Hepatocyte (in vitro differentiated cells): ENCODE results near the gene HLA-DRB1. TPM values are rescaled to one million over a fixed set of nuclear protein-coding genes. Genes with fewer than 3 reads are reported as not detected.

Source experiments
- DNase-seq: peaks from one replicate; pipeline ENCODE4 v3.0.0-alpha.2; 2016; ENCODE audit warnings: low spot score
- H2AFZ ChIP-seq: fragments of 200-600 bp; sonication (generic); 2 replicates; pipeline ENCODE4 v1.6.0; 2016; ENCODE audit warnings: antibody characterized with exemption, mild to moderate bottlenecking
- H3K27ac ChIP-seq: fragments of 200-600 bp; sonication (generic); 2 replicates; pipeline ENCODE4 v1.5.1; 2016; ENCODE audit warnings: mild to moderate bottlenecking
- H3K27me3 ChIP-seq: fragments of 200-600 bp; sonication (generic); 2 replicates; pipeline ENCODE4 v1.6.1; 2016
- H3K36me3 ChIP-seq: fragments of 200-600 bp; sonication (generic); replicated peaks from 2 replicates; pipeline ENCODE4 v1.5.1; 2016; ENCODE audit warnings: low read depth; ENCODE audit not compliant: insufficient read depth
- H3K4me1 ChIP-seq: fragments of 200-600 bp; sonication (generic); 2 replicates; pipeline ENCODE4 v1.5.1; 2016; ENCODE audit warnings: mild to moderate bottlenecking, moderate library complexity; ENCODE audit not compliant: insufficient read depth
- H3K4me2 ChIP-seq: fragments of 200-600 bp; sonication (generic); 2 replicates; pipeline ENCODE4 v1.6.0; 2016
- H3K4me3 ChIP-seq: fragments of 200-600 bp; sonication (generic); 2 replicates; pipeline ENCODE4 v1.5.1; 2016; ENCODE audit warnings: mild to moderate bottlenecking
- H3K79me2 ChIP-seq: fragments of 200-600 bp; sonication (generic); 2 replicates; pipeline ENCODE4 v1.6.0; 2017; ENCODE audit warnings: mild to moderate bottlenecking
- H3K9me2 ChIP-seq: fragments of 200-600 bp; sonication (generic); replicated peaks from 2 replicates; pipeline ENCODE4 v1.6.0; 2017; ENCODE audit warnings: mild to moderate bottlenecking; ENCODE audit not compliant: insufficient read depth
- H3K9me3 ChIP-seq: fragments of 200-600 bp; sonication (generic); 2 replicates; pipeline ENCODE4 v1.5.1; 2016; ENCODE audit warnings: low read depth, mild to moderate bottlenecking
- H4K20me1 ChIP-seq: fragments of 200-600 bp; sonication (generic); 2 replicates; pipeline ENCODE4 v1.6.0; 2016; ENCODE audit warnings: mild to moderate bottlenecking; ENCODE audit not compliant: insufficient read depth, poor library complexity, severe bottlenecking
- EZH2 ChIP-seq: fragments of 200-600 bp; sonication (generic); IDR thresholded peaks from 2 replicates; pipeline ENCODE4 v1.6.1; 2016; ENCODE audit warnings: antibody characterized with exemption, mild to moderate bottlenecking, borderline replicate concordance
- EZH2phosphoT487 ChIP-seq: fragments of 200-600 bp; sonication (generic); IDR thresholded peaks from one replicate; pipeline ENCODE4 v1.6.1; 2018; ENCODE audit warnings: antibody characterized with exemption, mild to moderate bottlenecking, low read depth, moderate library complexity; ENCODE audit not compliant: unreplicated experiment, severe bottlenecking
- WGBS: methylation state at CpG from one replicate; pipeline ENCODE4 v1.1.6; 2016; ENCODE audit warnings: low lambda C conversion rate; ENCODE audit errors: missing lambda C conversion rate; 5-methylcytosine and 5-hydroxymethylcytosine counted together
- polyA plus RNA-seq: library from polyadenylated mRNA; unstranded; fragments of >200 nt; fragmentation: Nextera tagmentation; extraction: Ambion mirVana; gene quantifications from 2 replicates; pipeline ENCODE4 v1.2.1, GENCODE V29; 2016
- total RNA-seq: library from RNA; depleted of rRNA; stranded (reverse); fragments of >200 nt; gene quantifications from 2 replicates; pipeline ENCODE4 v1.2.3, GENCODE V29; 2014
- TF ChIP-seq, protein P1 (sequence below): fragments of 200-600 bp; sonication (generic); IDR thresholded peaks from 2 replicates; pipeline ENCODE4 v1.5.1; 2016; ENCODE audit warnings: antibody characterized with exemption, mild to moderate bottlenecking; ENCODE audit not compliant: poor library complexity

HLA-DRB1 gene
- total and polyA plus RNA-seq, 2 experiments from 2014 or later = 59.1 to 72.9 TPM

GRCh38 chr6:32610682-32611296 lies 21.1 kb upstream of the HLA-DRB1 start:
- no peak for DNase-seq
- H2AFZ ChIP-seq = no peak overlapping the region
- TF ChIP-seq EZH2phosphoT487 (no peak), EZH2 (no peak)
- TF ChIP-seq, protein P1, sequence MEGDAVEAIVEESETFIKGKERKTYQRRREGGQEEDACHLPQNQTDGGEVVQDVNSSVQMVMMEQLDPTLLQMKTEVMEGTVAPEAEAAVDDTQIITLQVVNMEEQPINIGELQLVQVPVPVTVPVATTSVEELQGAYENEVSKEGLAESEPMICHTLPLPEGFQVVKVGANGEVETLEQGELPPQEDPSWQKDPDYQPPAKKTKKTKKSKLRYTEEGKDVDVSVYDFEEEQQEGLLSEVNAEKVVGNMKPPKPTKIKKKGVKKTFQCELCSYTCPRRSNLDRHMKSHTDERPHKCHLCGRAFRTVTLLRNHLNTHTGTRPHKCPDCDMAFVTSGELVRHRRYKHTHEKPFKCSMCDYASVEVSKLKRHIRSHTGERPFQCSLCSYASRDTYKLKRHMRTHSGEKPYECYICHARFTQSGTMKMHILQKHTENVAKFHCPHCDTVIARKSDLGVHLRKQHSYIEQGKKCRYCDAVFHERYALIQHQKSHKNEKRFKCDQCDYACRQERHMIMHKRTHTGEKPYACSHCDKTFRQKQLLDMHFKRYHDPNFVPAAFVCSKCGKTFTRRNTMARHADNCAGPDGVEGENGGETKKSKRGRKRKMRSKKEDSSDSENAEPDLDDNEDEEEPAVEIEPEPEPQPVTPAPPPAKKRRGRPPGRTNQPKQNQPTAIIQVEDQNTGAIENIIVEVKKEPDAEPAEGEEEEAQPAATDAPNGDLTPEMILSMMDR = no peak
- H3K9me2 ChIP-seq = no peaks in the 10 kb centered on the region
- H3K4me1 ChIP-seq = no peaks in the 10 kb centered on the region
- H3K27ac ChIP-seq = no peak overlapping the region
- WGBS = 92% methylated on average over 3 of the region's 3 CpGs
- no peaks in the 10 kb centered on the region for H3K27me3 ChIP-seq
- no peaks in the 10 kb centered on the region for H3K36me3 ChIP-seq
- no peaks in the 10 kb centered on the region for H3K9me3 ChIP-seq
- no peak overlapping the region for H3K4me2 ChIP-seq
- H3K79me2 ChIP-seq = no peaks in the 10 kb centered on the region
- no peaks in the 10 kb centered on the region for H4K20me1 ChIP-seq
- no peak overlapping the region for H3K4me3 ChIP-seq

DNA sequence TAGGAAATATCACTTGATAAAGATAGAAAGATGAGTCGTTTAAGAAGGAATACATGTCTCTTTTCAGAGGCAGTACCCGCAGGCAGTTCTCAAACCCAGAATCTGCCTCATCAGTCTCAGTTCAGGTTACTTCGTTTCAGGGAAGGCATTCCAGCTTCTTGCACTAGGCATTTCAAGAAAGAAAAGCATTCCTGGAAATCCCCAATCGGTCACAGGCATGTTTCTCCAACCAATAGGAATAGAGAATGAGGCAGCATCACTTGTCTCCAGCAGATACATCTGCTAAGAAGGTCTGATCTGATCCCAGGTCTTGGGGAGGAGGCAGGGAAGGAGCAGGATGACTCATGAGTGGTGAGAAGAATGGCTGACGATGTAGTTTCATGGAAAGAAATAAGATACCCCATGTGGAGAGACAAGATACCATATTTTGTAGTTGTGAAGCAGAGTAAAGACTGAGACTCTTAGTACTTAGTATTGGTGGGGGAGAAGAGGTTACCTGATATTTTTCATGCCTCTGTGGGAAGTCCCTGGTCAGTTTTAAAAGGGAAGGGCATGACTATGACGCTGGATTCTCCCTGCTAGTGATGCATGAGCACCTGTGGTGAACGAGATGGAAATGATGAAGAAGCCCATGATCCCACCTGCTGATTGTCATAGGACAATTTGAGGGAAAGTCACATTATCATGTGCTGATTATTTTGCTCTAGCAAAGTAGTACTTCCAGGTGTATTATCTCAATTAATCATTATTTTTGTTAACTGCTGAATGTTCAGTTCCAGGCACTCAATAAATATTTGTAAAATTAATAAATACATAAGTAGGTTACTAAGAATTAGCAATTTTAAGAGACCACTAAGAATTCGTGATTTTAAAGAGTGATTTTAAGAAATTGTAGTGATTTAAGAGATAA lies 20.3 kb upstream of the HLA-DRB1 start:
- TF ChIP-seq, protein P1 = no peak
- TF ChIP-seq EZH2 = no peak
- no peak for TF ChIP-seq EZH2phosphoT487
- H3K4me2 ChIP-seq = peak overlapping the region; percentile 39
- WGBS = 23% methylated on average over 8 of the region's 8 CpGs

GRCh38 chr6:32609391-32609730 lies 19.7 kb upstream of the HLA-DRB1 start:
- TF ChIP-seq, protein P1 = no peak
- no peak for TF ChIP-seq EZH2
- TF ChIP-seq EZH2phosphoT487 = no peak
- Histone ChIP-seq H3K9me2 (no peaks in the 10 kb centered on the region), H4K20me1 (no peaks in the 10 kb centered on the region), H3K9me3 (no peaks in the 10 kb centered on the region), H3K27me3 (no peaks in the 10 kb centered on the region), H3K79me2 (no peaks in the 10 kb centered on the region), H3K27ac (peak overlapping the region; percentile 41), H3K36me3 (no peaks in the 10 kb centered on the region), H3K4me2 (peak overlapping the region; percentile 39), H3K4me1 (no peaks in the 10 kb centered on the region), H2AFZ (no peak overlapping the region), H3K4me3 (no peak overlapping the region)
- 92% methylated on average over 3 of the region's 3 CpGs for WGBS
- no peak for DNase-seq

More for the DNA sequence above, 20.3 kb upstream of the HLA-DRB1 start:
- Histone ChIP-seq H3K36me3 (no peaks in the 10 kb centered on the region), H3K4me1 (no peaks in the 10 kb centered on the region), H3K27me3 (no peaks in the 10 kb centered on the region), H3K79me2 (no peaks in the 10 kb centered on the region), H3K9me2 (no peaks in the 10 kb centered on the region), H3K4me3 (no peak overlapping the region), H4K20me1 (no peaks in the 10 kb centered on the region), H2AFZ (no peak overlapping the region), H3K27ac (peak overlapping the region; percentile 41), H3K9me3 (no peaks in the 10 kb centered on the region)
- DNase-seq = peak; percentile 95
